ENCODE data around the gene SAMHD1.
"Not testable (repeated sequence)": the region's sequence is repeated elsewhere in the genome, so short reads cannot be mapped to it uniquely, and the experiment has no call there.

SAMHD1 gene

GRCh38 chr20:36847710-36848040 is 103.8 kb downstream of the SAMHD1 start:
- no peak for DNase-seq (ENCODE audit: low spot score)
- no peak for TF ChIP-seq CTCF (IDR thresholded peaks at IDR 0.05; ENCODE audit: extremely low read depth, missing control alignments)

GRCh38 chr20:36847009-36847709 is 104.3 kb downstream of the SAMHD1 start:
- no peak for DNase-seq (ENCODE audit: low spot score)
- TF ChIP-seq CTCF (IDR thresholded peaks at IDR 0.05; ENCODE audit: extremely low read depth, missing control alignments), result no peak

- no peak for TF ChIP-seq CTCF (IDR thresholded peaks at IDR 0.05; ENCODE audit: extremely low read depth, missing control alignments)
- DNase-seq (ENCODE audit: low spot score), result no peak
Measured at GRCh38 chr20:36845288-36845971, 106.1 kb downstream of the SAMHD1 start.

- DNase-seq (ENCODE audit: low spot score), result not testable (repeated sequence)
Measured at GRCh38 chr20:36841030-36841429, 110.5 kb downstream of the SAMHD1 start.

Data from GM20000 (cell line).